Tibial nerve (tissue), 3 donors: Measurements from ENCODE around the gene CCDC78.

Experiments used
- CTCF ChIP-seq, 5 experiments: fragments of 200-600 bp in 3 of 5; fragments of 450-650 bp in 2 of 5; sonication (generic) in 3 of 5; IDR thresholded peaks; one replicate each; pipeline ENCODE4 v1.5.1; 2016 to 2019; ENCODE audit warnings: antibody characterized with exemption in 5 of 5, mild to moderate bottlenecking in 3 of 5, moderate library complexity in 2 of 5
- POLR2A ChIP-seq, 2 donors: fragments of 450-650 bp; IDR thresholded peaks; one replicate each; pipeline ENCODE4 v1.6.1; 2017; ENCODE audit warnings: antibody characterized with exemption in 2 of 2, mild to moderate bottlenecking in 2 of 2, moderate library complexity in 2 of 2

- TF ChIP-seq POLR2A (IDR thresholded peaks at IDR 0.05) (no peak), CTCF (IDR thresholded peaks at IDR 0.05) (no peak)
Measured at GRCh38 chr16:682493-683395, 43.5 kb downstream of the CCDC78 start.
